ENCODE data around the gene UBE2M.

The UBE2M gene

DNA sequence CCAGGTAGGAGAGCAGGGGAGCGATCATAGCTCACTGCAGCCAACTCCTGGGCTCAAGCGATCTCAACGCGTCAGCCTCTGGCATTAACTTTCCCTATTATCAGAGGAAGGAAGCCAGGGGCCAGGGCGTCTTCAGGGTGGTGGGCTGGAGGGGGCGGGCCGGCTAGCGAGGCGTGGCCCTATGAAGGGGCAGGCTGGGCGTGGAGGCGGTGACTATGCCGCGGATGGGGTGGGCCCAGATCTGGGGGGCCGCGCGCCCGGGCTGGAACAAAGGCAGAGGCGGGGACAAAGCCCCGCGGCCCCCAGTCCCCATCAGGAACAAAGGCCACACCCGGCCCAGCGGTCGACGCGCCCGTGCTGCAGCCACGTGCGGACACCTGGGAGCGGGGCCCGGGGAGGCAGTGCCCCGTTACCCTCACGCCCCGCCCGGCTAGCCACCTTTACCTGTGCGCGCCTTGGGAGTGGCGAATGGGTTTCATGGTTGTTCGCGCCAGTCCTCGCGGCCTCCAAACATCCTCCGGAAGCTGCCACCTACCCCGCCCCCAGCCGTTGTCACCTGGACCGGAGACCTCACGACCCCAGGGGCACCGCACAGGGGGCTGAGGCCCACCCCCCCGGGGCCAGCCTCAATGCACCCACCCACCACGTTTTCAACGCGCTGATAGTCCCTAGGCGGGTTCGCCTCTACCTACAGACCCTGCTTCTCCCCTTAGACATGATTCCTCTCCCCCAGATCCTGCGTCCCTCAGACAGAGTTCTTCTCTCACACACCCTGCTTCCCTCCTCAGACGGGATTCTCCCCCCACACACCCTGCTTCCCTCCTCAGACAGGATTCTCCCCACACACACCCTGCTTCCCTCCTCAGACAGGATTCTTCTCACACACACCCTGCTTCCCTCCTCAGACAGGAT lies 19.9 kb downstream of the UBE2M start:
- Mint-ChIP-seq H3K4me3 (peak overlapping the region; percentile 83 to 86 (median 84)), H3K4me1 (peaks cover 6% of the 10 kb centered on the region), H3K36me3 (ENCODE audit: low read depth) (no peaks in the 10 kb centered on the region), H3K27ac (peak overlapping the region; percentile 95 to 96 (median 96)), H3K27me3 (ENCODE audit: low read depth) (peaks cover 19% of the 10 kb centered on the region), H3K9me3 (no peaks in the 10 kb centered on the region)
- TF ChIP-seq, protein P1, sequence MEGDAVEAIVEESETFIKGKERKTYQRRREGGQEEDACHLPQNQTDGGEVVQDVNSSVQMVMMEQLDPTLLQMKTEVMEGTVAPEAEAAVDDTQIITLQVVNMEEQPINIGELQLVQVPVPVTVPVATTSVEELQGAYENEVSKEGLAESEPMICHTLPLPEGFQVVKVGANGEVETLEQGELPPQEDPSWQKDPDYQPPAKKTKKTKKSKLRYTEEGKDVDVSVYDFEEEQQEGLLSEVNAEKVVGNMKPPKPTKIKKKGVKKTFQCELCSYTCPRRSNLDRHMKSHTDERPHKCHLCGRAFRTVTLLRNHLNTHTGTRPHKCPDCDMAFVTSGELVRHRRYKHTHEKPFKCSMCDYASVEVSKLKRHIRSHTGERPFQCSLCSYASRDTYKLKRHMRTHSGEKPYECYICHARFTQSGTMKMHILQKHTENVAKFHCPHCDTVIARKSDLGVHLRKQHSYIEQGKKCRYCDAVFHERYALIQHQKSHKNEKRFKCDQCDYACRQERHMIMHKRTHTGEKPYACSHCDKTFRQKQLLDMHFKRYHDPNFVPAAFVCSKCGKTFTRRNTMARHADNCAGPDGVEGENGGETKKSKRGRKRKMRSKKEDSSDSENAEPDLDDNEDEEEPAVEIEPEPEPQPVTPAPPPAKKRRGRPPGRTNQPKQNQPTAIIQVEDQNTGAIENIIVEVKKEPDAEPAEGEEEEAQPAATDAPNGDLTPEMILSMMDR (IDR thresholded peaks at IDR 0.05; ENCODE audit: unreplicated experiment in 3 of 3), result no peak

DNA sequence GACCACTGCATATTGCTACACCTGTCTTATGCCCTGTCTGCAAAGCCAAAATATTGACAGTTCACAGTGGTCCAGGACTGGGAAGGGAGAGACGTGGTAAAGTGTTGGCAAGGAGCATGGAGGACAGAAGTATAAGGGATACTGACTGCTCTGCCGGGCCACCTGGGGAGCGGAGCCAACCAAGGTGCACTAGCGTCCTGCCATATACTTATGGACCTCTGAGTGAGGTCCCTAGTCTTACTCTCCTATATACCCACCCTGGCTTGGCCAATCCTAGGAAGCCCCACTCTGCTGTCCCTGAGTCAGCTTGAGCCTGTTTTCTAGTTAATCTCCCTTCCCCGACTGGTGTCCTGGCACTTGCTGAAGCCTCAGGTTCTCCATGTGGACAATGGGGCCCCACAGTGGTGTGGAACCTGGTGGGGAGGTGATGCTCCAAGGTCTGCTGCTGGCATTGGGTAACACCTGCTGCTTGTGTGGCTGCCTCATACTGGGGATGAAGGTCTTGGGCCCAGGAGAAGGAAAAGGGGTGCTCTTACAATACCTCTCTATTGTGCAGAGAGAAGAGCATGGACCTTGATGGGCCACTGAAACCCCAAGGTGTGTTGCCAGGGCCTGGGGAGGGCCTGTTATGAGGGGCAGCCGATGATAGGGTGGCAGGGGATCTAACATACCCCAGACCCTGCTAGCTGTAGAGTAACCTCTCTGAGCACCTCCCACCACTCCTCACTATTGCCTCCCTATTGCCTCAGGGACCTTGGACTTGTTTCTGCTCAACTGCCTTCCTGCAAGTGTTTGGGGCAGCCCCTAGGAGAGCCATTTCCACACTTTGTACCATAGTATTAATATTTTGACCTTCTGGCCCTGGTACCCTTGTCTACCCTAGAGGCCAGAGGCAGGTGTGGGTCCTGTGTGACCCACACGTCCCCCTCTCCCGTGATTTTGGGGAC lies 21.3 kb downstream of the UBE2M start:
- TF ChIP-seq, protein P1 (IDR thresholded peaks at IDR 0.05; ENCODE audit: unreplicated experiment in 3 of 3), result no peak
- H3K27me3 Mint-ChIP-seq (ENCODE audit: low read depth), result peaks cover 15% of the 10 kb centered on the region
- H3K9me3 Mint-ChIP-seq, result no peaks in the 10 kb centered on the region
- H3K4me3 Mint-ChIP-seq, result peak overlapping the region; percentile 17 to 86 (median 83)
- H3K4me1 Mint-ChIP-seq, result peaks cover 5% of the 10 kb centered on the region
- peak overlapping the region; percentile 95 to 96 (median 96) for H3K27ac Mint-ChIP-seq
- H3K36me3 Mint-ChIP-seq (ENCODE audit: low read depth), result no peaks in the 10 kb centered on the region

DNA sequence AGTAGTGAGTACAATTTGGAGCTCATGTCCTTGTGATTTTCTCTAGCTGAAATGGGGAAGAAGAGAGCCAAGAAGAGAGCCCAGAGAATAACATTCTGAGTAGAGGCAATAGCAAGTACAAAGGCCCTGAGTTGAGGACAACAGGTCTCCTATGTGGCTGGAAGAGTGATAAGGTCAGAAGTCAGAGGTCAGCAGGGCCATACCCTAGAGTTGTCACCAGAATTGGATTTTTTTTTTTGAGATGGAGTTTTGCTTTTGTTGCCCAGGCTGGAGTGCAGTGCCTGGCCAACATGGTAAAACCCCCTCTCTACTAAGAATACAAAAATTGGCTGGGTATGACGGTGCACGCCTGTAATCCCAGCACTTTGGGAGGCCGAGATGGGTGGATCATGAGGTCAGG lies 22.6 kb downstream of the UBE2M start:
- Mint-ChIP-seq H3K9me3 (no peaks in the 10 kb centered on the region), H3K4me3 (no peak overlapping the region), H3K36me3 (ENCODE audit: low read depth) (no peaks in the 10 kb centered on the region), H3K27ac (peak overlapping the region in 1 of 3 experiments; percentile 4), H3K27me3 (ENCODE audit: low read depth) (peaks cover 15% of the 10 kb centered on the region), H3K4me1 (peaks cover 5% of the 10 kb centered on the region)
- TF ChIP-seq, protein P1 (IDR thresholded peaks at IDR 0.05; ENCODE audit: unreplicated experiment in 3 of 3), result no peak

DNA sequence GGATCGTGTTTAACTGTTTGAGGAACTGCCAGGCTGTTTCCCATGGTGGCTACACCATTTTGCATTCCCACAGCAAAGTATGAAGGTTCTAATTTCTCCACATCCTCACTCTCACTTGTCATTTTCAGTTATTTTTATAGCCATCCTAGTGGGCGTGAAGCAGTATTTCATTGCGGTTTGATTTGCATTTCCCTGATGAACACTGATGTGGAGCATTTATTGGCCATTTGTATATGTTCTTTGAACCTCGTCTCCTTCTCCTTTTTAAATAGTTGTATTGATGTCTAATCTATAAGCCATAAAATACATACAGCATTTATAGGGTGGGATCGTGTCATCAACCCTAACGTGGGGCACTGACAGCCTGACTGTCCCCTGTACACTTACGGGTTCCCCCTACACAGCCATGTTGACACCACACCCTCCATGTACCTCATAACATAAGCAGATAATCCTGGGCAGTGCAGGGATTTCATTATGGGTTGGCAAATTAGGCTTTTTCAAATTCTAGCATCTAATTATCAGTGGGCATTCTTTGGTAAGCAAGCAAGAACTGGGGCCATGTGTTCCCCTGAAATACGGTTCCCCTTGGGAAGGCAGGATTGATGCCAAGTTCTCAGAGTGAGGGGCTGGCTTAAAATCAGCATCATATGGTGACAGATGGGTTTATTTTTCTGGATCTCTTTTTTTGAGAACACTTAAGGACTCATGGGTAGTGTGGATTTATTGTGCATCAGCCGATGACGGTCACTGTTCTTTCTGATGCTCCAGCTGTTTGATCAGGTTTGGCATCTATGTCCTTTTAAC lies 27.2 kb downstream of the UBE2M start:
- Mint-ChIP-seq H3K4me3 (no peak overlapping the region), H3K36me3 (ENCODE audit: low read depth) (no peaks in the 10 kb centered on the region), H3K27ac (no peak overlapping the region), H3K27me3 (ENCODE audit: low read depth) (no peaks in the 10 kb centered on the region), H3K9me3 (no peaks in the 10 kb centered on the region), H3K4me1 (no peaks in the 10 kb centered on the region)
- TF ChIP-seq, protein P1 (IDR thresholded peaks at IDR 0.05; ENCODE audit: unreplicated experiment in 3 of 3), result no peak

DNA sequence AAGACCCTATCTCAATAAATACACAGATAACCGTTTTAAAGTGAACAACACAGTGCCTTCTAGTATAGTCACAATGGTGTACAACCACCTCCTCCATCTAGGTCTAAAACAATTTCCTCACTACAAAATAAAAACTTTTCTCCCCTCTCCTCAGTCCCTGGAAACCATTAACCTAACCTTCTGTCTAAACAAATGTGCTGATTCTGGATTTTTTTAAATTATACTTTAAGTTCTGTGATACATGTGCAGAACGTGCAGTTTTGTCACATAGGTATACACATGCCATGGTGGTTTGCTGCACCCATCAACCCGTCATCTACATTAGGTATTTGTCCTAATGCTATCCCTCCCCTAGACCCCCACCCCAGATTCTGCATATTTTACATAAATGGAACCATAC lies 29.0 kb downstream of the UBE2M start:
- H3K9me3 Mint-ChIP-seq, result no peaks in the 10 kb centered on the region

More for the DNA sequence above, 29.0 kb downstream of the UBE2M start:
- TF ChIP-seq, protein P1 (IDR thresholded peaks at IDR 0.05; ENCODE audit: unreplicated experiment in 3 of 3), result no peak
- H3K36me3 Mint-ChIP-seq (ENCODE audit: low read depth), result no peaks in the 10 kb centered on the region
- no peaks in the 10 kb centered on the region for H3K4me1 Mint-ChIP-seq
- H3K27ac Mint-ChIP-seq, result no peak overlapping the region
- no peaks in the 10 kb centered on the region for H3K27me3 Mint-ChIP-seq (ENCODE audit: low read depth)
- H3K4me3 Mint-ChIP-seq, result no peak overlapping the region
